Right hindlimb (tissue), 1 donor: Measurements from ENCODE around the gene PATL1.

ENCODE experiments used
- DNase-seq: peaks from one replicate; pipeline ENCODE4 v3.0.0-alpha.2; 2018

Gene PATL1

DNA sequence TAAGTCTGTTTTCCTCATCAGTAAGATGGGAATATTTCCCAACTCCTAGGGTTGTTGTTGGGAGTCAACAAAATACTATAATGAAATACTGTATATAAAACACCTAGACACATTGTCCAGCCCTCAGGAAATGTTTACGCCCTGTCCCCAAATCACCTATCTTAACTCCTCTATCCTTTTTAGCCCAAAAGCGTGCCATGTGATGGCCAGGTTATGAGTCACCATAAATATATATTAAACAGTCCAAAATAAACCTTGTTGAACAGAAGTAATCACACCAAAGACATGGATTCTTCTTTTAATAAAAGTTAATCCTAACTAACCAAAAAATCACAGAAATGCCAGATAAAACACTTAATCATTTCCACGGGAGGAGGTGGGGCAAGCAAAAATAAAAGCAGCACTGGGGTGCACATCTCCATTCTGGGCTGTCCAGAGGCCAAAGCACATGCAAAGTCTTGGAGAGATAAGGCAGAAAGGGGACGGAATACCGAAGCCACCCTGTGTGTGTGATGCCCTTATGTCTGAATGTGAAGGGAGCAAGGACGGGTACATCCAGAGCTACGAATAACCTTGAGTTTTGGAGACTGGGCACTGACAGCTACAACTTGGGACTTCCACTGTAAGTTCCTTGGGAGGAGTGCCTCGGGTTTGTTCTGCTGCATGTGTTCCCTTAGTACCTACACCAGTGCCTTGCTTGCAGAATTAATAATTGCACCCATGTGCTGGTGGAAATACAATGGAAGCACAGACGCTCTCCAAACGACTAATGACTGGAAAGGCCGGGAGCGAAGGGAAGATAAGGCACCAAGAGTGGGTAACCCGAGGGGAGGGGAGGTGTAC lies 54.3 kb downstream of the PATL1 start:
- DNase-seq, result peak; percentile 19

DNA sequence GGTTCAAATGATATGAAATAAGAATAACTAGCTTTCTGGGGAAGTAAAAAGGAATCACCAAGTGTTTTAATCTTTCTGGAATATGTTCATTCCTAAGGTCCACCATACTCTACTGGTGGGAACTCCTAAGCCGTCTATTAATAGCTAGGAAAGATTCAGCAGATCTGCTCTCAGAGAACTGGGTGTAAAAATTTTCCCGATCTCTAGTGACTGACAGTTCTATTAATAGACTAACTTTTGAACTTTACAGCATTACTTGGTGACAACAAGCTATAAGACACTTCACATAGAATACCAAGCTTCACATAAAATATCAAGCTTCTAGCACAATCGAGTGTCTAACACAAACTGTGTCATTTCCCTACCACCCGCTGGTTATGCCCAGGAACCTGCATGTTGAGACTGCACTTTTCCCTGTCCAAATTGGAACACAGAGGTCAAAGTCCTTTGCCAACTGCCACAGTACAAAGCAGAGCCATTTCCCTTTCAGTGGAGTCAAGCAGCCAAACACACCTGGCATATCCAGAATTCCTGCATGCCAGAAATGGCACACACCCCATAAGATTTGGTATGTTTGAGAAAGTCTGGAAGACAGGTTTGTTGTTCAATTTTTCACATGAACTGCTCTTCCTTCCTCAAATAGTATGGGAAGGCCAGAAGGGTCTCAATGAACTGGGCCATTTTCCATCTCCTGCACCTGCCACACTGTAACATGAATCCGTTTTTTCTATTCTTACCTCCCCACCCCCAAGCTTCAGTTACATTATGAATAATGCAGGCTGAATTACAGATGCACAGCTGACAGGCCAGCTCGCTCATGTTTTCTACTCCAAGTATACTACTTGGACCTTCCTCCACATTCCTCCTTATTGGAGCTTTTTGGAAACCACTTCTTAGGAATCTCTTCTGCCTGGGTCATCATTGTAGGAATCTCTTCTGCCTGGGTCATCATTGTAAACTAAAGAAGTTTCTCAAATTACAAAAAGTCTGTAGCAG lies 57.0 kb downstream of the PATL1 start:
- peak; percentile 23 for DNase-seq

DNA sequence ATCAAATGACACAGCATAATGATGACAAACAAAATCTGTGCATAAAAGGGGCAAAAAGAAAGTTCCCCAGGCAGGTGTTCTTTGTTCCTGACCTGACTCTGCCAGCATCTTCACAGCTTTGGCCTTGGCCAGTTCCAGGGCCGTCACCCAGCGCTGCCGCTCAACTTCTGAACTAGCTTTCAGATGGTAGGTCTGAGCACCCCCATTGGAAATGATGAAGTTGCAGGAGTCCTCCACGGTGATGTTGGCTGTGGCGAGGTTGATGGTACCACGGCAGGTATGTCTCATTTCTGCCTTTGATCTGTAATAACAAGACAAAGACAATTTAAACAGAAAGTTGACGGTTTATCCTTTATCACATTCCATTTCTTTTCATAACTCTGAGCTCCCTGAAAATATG lies 58.5 kb downstream of the PATL1 start:
- DNase-seq, result no peak

- no peak for DNase-seq
Observed at GRCh38 chr11:59607703-59608454, 61.0 kb downstream of the PATL1 start.

DNA sequence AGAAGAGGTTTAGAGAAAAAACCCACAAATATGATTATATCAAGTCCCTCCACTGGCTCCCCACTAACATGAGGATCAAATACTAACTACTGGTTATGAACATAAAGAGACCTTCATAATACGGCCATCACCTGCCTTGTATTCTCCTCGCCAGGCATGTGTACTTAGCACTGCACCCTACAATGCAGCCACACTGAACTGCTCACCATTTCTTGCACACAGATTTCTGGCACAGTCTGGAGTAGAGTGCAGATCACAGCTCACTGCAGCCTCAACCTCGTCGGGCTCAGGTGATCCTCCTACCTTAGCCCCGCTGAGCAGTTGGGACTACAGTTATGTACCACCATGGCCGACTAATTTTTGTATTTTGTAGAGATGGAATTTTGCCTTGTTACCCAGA lies 66.4 kb downstream of the PATL1 start:
- no peak for DNase-seq

DNA sequence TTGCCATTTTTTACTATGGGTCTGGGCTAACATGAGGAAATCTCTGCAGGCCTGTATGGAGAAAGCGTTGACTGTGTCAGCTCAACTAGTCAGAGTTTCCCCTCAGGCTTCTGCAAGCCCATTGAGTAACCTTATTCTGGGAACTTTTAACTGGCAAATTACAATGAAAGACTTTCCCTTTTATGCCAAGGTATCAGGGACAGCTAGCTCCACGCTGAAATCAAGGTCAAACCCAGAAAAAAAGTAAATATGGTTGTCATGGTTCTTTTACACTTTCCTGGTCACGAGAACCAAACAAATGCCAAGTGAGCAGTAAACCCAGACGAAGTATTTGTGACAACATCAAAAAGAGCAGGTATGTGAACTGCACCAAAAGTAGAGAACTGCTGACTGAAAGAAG lies 67.0 kb downstream of the PATL1 start:
- DNase-seq, result no peak

DNA sequence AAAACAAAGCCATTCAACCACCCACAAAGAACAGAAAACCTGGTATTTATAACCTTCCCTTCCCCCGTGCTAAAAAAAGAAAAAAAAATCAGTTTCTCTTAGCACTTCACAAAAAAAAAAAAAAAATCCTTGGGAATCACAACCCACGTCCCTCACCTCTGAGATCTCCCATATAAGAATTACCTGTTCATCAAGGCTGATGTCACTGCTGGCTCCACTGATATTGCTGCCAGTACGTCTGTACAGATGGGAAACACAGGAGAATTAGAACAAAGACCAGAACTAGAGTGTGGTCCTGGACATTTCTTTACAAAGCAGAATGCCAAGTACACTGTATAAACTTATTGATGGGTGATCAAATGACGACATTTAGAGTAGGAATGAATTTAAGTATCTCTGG lies 68.2 kb downstream of the PATL1 start:
- DNase-seq, result no peak

DNA sequence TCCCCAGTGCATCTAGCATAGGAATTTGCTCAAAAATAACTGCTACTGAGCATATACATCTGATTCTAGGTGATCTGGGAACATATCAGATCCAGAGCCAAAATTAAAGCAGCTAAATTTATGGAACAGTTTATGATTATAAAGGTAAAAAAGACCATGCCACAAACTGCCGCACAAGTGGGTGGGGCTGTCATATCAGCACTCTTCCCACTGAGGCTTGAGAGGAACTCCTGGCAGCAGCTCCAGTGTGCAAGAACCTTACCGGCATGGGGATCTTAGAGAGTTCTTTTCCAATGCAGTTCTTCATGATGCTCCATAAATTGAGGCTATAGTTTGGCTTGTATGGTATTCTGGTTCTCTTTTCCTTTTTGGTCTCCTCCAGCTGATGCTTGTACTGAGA lies 68.6 kb downstream of the PATL1 start:
- DNase-seq, result no peak

- DNase-seq, result no peak
Observed at GRCh38 chr11:59598961-59599360, 69.9 kb downstream of the PATL1 start.
